ENCODE results near the gene ITGB4. TPM values are rescaled to one million over a fixed set of nuclear protein-coding genes. Genes with fewer than 3 reads are reported as not detected.

Gene ITGB4
- total and polyA plus RNA-seq, 2 of the 13 experiments (the other 11 are each of a cell fraction or from before 2014, with no cell fraction given) = 6.9 to 14.5 TPM

GRCh38 chr17:75784473-75785015 lies 63.3 kb downstream of the ITGB4 start, which contains the start of gene UNK (continued):
- TF ChIP-seq BCLAF1 (IDR thresholded peaks at IDR 0.05) (no peak), SMYD3 (CRISPR knock-in tag; IDR thresholded peaks at IDR 0.05) (no peak; the same call in 1 of the 2 replicates), SAFB2 (CRISPR knock-in tag; IDR thresholded peaks at IDR 0.05; ENCODE audit: borderline replicate concordance, low read depth) (no peak), NR1H2 (CRISPR knock-in tag; IDR thresholded peaks at IDR 0.05; ENCODE audit: borderline replicate concordance, low read depth) (no peak), PRDM15 (CRISPR knock-in tag; IDR thresholded peaks at IDR 0.05) (no peak), RERE (CRISPR knock-in tag; IDR thresholded peaks at IDR 0.05; ENCODE audit: low read depth) (no peak), ZNF563 (CRISPR knock-in tag; IDR thresholded peaks at IDR 0.05) (no peak; the same call in 1 of the 2 replicates), NCOA5 (CRISPR knock-in tag; IDR thresholded peaks at IDR 0.05) (no peak), MAFK (conservative IDR thresholded peaks at IDR 0.05 in 1 of 2, IDR thresholded peaks at IDR 0.05 in 1 of 2; ENCODE audit: low read length in 2 of 2) (no peak), KLF11 (CRISPR knock-in tag; IDR thresholded peaks at IDR 0.05) (0 out of 2 replicates have a peak, but pooled peaks have one; percentile 17), MEIS1 (CRISPR knock-in tag; IDR thresholded peaks at IDR 0.05; ENCODE audit: borderline replicate concordance) (no peak), GATA4 (IDR thresholded peaks at IDR 0.05; ENCODE audit: borderline replicate concordance, low read depth) (peak; percentile 34; the same call in 1 of the 2 replicates), ZBTB33 (CRISPR knock-in tag; IDR thresholded peaks at IDR 0.05) (no peak; the same call in 1 of the 2 replicates), ASH2L (IDR thresholded peaks at IDR 0.05; ENCODE audit: insufficient read length, low read depth, low read length) (peak; percentile 94)
